NCI-H82 (cell line): ENCODE data around the gene KDM4C.
"Not testable (repeated sequence)": the region's sequence is repeated elsewhere in the genome, so short reads cannot be mapped to it uniquely, and the experiment has no call there.

Source experiments
- DNase-seq: peaks from one replicate; lab custom pipeline; 2025; lab: John Stamatoyannopoulos, UW

Gene KDM4C

DNA sequence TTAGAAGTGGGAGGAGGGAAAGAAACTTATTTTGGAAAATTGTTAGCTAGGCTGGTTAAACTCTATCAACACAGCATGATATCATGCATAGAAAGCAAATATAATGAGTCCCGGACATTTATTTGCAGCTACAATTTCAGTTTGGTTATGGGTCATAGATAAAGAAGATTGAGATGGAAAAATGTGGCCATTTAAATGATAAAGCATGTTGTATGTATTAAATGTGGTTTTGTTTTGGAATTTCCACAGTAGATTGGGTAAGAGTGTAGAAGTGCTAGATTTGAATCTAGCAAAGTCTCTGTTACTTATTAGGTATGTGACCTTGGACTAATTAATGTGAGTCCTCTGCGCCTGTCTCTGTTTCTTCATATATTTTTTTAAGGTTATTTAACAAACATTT lies 217.4 kb downstream of the KDM4C start:
- no peak for DNase-seq

DNA sequence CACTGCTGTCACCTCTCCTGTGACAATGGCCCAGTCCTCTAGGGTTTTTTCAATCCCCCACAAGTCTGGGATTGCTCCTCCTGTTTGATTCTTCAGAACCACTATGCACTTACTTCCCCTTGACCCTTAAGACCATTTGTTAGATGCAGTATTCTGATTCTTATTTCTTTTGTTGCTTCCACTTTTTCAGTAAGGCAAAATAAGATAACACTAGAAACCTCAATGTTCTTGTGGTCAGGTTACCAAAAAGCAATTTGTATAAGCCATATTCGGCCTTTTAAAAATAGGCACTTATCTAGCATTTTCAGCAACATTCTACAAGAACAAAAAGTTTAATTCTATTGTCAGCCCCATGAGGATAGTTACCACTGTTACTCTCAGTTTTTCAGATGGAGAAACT lies 220.0 kb downstream of the KDM4C start:
- DNase-seq: no peak

DNA sequence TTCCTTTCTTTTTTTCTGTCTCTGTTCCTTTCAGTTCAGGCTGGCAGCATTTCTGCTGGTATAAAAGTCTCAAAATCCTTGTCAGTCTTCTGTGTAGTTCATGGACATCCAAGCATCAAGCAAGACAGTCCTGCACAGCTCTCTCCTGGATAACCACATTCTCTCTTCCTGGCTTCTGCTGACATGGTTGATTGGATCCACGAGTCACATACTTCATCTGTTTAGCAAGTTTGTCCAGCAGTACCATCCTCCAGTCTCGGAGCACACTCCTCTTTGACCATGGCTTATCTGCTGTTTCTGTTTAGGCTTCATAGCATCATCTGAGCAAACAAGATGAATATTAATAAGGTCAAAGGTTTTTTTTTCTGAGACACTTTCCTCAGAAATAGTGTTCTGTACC lies 220.8 kb downstream of the KDM4C start:
- DNase-seq: no peak

DNA sequence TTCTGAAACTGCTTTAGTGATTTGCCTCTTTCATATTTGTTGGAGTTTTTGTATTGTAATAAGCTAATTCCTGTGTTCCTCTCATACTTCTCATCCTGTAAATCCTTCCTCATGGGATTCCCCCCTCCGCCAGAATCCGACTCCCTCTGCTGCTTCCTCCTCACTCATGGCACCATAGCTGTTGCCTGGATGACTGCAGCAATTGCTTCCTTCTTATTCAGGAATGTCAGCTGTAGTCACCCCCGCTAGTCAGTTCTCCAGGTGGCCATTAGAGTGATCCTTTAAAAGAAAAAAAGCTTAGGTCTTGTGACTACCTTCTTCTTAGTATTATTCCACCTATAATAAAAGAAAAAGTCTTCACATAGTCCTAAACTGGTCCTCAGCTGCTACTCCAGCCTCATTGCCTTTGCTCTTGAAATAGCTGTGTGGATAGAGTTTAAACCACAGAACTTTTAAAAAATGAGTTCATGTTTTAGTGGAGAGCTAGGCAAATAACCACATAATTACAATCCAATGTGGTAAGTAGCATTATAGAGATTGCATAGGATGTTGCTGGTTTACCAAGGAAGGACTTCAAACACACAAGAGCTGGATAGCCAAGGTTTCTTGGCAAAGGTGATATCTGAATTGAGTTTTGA lies 227.3 kb downstream of the KDM4C start:
- no peak for DNase-seq

DNA sequence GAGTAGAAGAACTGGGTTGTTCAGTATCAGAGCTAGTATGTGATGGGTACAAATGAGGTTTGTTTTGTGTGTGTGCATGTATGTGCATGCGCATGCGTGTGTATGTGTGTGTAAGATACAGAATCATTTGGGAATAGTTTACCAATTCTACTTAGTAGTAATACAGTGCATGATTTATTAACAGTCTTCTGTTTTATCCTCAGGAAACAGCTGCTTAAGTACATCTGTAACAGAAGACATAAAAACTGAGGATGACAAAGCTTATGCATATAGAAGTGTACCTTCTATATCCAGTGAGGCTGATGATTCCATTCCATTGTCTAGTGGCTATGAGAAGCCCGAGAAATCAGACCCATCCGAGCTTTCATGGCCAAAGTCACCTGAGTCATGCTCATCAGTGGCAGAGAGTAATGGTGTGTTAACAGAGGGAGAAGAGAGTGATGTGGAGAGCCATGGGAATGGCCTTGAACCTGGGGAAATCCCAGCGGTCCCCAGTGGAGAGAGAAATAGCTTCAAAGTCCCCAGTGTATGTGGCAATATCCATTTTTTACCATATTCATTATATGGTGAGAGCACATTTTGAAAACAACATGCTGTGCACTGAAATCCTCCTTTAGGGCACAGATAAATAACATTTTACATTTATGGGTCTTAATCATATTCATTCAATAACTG lies 228.5 kb downstream of the KDM4C start:
- no peak for DNase-seq

DNA sequence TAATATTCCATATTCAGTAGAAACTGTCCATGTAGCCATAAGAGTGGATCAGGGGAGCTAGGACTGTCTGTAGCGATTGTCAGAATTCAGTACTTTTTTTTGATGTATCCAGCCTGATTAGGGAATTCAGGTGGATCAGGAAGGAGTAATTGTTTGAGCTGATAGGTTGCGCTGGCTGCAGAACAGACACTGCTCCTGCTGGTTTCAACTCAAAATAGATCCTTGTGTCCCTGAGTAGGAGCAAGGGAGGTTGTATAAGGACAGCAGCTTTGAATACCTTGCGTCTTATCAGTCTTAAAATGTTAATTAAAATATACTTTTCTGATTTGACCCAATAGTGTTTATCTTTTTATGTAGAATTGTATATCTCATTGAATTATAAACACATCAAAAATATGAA lies 229.6 kb downstream of the KDM4C start:
- DNase-seq: no peak

DNA sequence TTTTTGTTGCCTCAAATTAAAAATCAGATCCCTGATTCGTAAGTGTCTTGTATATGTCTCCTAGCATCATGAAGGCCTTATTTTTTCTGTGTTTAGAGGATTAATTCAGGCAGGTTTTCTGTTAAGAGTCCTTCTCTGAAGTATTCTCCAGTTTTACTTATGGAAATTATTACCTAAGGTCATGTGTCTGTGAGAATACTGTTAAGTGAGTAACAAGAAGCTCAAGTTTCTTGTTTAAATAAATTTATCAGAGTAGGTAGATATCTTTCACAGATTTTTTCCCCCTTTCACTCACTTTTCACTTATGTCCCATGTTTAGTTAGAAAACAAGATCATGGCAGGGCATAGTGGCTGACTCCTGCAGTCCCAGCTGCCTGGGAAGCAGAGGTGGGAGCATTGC lies 233.6 kb downstream of the KDM4C start:
- DNase-seq: no peak

DNA sequence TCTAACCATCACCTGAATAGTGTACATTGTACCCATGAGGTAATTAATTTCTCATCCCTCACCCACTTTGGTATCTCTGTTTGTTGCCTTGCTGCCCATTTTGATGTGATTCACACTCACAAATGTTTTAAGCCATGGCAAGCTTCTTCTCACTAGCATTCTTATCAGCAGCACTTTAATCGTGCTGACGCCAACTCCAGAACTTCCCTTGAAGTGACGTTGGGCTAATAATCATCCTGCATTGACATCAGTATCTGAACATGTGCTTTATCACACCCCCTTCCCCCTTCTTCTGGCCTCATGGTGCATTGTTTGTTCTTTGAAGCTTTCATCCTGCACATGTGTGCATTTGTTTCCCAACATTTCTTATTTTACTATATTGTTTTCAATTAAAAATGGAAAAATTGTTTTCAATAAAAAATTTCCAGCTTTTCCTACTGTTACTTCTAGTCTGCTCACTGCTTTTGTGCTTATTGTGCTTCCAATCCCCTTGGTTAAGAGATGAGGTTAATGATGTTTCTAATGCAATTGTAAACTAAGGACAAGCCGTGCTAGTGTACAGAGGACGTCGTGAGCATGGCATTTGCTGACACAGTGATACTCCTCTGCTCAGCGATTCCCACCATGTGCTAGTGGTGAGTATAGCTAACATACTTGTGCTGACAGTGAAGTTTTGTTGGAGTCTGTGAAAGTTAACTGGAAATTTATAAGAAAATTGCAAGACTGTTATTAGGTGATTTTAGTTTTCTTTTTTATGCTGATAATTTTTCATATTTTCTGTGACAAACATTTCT lies 238.5 kb downstream of the KDM4C start:
- no peak for DNase-seq

DNA sequence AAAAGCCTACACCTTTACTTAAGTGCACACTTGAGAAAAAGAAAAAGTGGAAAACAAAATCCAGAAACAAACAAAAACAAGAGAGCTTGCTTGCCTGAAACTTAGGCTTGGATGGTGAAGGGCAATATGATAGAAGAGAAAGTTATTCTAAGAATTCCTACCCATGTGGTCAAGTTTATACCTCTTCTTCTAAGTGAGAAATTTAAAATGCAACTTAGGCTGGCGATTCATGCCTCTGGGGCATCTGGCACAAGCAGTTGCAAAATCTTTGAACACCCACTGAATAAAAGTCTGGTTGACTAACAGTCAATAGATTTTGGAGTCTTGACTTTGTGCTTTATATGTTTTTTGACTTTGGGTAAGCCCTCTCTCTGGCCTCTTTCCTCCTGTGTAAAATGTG lies 239.6 kb downstream of the KDM4C start:
- no peak for DNase-seq

DNA sequence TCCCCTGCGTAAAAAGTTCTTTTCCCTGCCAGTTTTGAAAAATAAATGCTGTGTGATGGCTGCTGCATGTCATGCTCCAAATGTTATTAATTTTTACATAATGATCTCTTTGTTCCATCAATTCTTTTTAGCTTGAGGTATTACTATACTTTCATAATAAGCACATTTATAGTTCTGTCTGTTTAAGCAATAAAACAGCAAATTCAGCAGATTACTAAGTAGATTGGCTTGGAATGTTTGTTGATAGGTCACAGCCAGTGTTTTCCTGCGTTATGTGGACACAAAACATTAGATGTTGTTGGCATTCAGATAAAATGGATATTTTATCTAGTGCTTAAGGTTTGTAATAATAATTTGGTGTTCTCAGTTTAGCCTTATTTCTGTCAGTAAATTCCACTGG lies 242.0 kb downstream of the KDM4C start:
- DNase-seq: no peak

DNA sequence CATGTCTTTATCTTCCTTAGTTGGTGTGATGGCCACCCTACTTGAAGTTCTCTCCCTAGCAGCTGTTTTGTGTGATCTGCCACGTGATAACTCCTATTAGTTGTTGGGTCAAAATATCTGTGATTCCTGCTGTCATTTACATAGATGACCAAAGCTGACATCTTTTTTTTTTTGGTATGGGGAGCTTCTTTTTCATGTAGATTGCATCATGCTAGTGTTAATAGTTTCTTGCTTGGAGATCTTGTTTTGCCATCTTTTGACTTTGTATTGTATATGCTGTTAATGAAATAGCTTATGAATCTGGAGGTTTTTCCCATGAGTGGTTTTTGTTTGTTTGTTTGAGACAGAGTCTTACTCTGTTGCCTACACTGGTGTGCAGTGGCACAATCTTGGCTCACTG lies 243.8 kb downstream of the KDM4C start:
- no peak for DNase-seq

DNA sequence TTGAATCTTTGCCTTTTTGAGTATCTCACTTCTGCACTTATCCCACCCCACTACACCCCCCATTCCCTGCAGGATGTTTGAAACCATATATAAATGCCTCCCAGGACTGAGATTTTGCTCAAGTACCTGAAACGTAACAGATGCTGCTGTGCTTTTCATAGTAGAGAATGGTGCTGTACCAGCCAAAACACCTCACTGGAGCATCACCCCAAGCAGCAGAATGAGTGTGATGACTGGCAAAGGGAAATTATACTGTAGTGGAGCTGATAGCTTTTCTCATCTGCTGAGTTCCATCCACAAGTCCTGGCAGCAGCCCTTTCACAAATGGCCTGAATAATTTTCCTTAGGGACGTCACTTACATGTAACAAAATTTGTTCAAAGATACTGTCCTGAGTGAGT lies 246.1 kb downstream of the KDM4C start:
- no peak for DNase-seq

DNA sequence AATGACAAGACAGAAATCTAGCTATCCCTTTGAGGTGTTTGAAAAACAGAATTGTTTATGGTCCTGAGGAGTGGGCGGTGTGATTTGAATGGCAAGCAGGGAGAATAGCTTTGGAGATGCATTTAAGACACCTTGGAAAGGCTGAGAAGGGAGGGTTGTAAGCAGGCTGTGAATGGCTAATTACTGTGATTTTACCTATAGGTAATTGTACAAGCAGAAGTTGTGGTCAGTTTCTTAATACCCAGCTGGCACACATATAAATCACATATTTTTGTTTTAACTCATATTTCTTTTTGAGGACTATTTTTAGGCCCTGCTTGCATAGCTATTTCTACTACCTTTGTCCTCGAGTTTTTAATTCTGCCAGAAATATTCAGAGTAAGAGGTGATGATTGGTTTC lies 248.6 kb downstream of the KDM4C start:
- DNase-seq: no peak

DNA sequence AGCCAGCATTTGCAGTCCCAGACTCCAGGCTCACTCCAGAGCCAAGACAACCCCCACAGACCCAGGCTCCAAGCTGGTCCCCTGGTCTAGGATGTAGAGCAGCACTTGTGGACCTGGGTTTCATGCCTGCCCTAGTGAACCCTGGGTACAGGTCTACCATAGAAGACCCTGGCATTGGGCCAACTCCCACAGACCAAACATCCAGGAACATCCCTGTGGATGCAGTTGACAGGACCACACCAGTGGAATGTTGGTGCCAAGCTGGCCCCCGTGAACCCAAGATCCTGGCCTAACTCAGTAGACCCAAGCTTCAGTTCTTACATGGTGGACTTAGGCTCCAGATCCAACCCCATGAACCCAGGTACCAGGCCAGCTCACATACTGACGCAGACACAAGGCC lies 250.6 kb downstream of the KDM4C start:
- no peak for DNase-seq

DNA sequence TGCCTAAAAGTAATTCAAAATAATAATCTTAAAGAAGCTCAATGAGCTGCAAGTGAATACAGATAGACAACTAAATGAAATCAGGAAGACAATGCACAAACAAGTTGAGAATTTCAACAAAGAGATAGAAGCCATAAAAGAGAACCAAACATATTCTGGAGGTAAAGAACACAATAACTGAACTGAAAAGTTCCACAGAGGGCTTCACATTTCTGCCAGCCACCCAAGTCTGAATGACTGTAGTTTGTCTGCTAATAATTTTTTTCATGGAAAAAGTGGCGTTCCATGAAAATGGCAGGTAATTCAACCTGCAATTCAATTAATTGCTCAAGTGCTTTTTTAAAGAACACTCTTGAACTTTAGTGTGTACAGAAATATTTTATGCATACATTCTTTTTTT lies 251.3 kb downstream of the KDM4C start:
- no peak for DNase-seq

DNA sequence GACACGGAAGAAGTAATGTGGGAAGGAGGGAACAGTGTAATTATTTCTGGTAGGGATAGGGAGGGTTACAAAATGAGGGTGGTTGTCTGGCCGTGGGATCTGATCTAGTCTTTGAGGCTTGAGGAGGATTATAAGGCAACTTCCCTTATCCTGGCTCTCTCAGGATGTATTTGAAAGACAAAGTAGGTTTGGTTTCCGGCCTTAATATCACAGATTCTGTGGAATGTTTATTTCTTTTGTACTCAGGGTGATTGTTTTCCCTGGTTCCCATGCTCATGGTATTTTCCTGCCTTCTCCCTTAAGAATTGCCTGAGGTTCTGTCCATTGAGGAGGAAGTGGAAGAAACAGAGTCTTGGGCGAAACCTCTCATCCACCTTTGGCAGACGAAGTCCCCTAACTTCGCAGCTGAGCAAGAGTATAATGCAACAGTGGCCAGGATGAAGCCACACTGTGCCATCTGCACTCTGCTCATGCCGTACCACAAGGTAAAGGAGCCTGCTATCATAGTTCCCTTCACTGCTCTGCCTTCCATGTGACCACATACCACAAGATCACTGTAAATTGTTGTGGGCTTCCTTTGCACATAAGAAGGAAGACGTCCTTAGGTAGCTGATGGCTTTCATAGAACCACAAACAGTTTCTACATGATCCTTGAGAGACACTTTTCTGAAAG lies 253.8 kb downstream of the KDM4C start:
- no peak for DNase-seq

DNA sequence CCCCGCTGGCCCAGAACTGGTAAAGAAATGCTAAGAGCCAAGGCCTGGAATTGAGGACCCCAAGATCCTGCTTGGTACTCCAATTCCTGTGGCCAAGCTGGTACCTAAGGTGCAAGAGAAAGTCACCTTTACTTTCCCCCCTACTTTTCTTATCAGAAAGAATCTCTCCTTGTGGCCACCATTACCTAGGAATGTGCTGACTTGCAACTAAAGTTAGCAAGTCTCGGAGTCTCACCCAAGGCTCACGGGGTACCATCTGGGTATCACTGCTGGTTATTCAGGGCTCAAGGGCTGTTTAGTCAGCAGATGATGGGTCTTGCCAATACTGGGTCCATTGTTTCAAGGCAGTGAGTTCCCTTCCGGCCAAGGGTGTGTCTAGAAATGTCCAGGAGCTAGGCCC lies 270.2 kb downstream of the KDM4C start:
- DNase-seq: no peak

DNA sequence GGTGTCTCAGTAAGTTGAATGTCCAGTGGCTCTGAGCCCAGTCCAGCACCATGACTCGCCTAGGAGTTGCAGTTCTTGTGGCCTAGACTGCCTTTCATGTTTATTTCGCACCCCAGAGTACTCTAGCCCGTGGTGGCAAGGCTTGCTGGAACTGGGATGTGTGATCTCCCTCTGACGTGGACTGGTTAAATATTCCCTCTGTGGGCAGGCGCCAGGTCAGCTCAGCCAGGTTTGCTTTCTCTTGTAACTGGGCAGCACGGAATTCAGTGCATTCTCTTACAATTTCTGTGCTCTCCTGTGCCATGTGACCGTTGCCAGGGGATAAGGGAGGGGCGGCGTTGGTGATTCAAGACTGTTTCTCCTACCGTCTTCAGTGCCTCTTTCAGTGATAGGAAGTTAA lies 270.8 kb downstream of the KDM4C start:
- DNase-seq: no peak

DNA sequence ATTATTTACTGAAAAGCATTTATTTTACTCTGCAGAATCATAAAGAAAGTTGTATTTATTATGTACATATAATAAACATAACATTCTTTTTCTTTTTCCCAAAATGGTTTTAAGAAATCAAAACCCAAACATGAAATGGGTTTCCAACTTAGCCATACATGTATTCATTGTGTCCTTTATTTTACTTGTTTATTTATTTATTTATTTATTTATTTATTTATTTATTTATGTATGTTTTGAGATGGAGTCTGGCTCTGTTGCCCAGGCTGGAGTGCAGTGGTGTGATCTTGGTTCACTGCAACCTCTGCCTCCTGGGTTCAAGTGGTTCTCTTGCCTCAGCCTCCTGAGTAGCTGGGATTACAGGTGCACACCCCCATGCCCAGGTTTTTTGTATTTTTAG lies 273.2 kb downstream of the KDM4C start:
- DNase-seq: not testable (repeated sequence)

DNA sequence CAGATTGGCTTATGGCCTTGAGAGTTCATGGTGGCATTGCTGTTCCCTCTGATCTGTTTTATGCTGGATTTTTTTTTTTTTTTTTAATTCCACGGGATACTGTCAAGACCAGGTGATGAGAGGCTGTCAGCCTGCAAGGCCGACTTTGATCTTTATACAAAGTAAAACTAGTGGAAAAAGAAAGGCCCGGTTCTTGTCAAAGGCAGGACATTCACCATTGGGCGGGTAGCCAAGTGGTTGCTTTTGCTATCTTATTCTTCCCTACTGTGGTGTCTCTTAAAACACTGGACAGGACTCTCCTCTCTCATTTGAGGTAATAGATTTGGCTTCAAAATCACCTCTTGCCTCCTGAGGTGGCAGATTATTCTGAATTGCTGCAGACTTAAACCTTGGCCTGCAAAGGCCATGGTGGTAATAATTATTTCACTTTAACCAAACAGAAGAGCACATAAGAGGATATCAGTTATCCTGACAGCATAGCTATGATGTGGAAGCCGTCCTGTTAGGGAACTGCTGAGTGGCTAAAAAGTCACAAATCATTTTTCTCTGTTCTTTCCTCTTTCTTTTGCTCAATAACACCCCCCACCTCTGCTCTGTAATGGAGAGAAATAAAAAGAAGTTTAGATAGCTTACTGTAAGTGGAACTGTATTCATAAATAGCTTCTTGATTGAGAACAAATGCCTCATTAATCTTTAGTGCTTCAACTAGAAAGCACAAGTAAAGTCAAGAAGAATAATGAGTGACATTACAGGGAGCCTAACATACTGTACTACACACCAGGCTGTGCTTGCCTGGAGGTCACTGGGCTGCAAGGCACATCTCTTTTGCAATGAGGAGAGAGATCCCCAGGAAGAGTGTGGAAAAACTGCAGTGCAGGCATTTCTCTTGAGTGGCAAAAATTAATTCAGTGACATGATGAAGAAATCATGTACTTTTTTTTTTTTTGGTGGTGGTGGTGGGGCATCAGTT lies 275.6 kb downstream of the KDM4C start:
- no peak for DNase-seq

DNA sequence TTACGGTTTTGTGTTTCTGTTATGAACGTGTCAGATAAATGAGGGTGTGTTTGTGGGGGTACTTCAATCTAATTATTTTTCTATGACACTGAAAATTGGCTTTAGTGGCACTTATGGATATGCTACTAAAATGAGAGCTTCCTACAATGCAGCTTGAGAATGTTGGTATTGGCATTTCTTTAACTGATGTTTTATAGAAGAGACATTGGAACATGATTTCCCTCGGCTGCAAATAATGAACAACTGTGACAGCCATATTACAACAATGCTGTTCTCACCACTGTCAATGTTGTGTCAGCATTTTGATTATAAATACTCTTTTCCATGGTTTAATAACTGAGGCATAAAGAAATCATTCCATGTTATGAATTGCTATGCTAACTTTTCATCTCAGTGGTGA lies 279.4 kb downstream of the KDM4C start:
- DNase-seq: no peak

DNA sequence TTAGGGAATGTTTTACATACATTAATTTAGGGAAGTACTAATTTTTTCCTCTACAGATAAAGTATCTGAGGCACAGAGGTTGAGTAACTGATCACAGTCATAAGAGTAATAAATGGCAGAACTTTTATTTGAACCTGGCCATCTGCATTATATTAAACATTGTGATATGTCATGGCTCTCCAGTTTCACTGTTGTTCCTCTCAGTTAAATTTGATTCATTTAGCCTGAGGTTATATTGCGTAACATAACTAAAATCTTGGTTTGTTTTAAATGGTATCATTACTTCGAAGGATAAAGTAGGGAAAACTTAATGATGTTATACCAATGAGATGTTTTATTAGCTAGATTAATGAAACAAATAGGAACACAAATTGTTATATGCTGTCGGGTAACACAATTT lies 284.4 kb downstream of the KDM4C start:
- DNase-seq: no peak
